GM21825 (cell line): ENCODE measurements around the gene RXYLT1.
A peak's percentile ranks its signal among the peaks of the same experiment; 100 is the strongest.
"Not testable (repeated sequence)": the region's sequence is repeated elsewhere in the genome, so short reads cannot be mapped to it uniquely, and the experiment has no call there.

ENCODE experiments used
- ATAC-seq: cut with Tn5 transposase; IDR thresholded peaks from one replicate; pipeline ENCODE4 v1.9.1; 2021; ENCODE audit warnings: mild to moderate bottlenecking, moderate library complexity; ENCODE audit not compliant: unreplicated experiment

RXYLT1 gene, protein sequence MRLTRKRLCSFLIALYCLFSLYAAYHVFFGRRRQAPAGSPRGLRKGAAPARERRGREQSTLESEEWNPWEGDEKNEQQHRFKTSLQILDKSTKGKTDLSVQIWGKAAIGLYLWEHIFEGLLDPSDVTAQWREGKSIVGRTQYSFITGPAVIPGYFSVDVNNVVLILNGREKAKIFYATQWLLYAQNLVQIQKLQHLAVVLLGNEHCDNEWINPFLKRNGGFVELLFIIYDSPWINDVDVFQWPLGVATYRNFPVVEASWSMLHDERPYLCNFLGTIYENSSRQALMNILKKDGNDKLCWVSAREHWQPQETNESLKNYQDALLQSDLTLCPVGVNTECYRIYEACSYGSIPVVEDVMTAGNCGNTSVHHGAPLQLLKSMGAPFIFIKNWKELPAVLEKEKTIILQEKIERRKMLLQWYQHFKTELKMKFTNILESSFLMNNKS

DNA sequence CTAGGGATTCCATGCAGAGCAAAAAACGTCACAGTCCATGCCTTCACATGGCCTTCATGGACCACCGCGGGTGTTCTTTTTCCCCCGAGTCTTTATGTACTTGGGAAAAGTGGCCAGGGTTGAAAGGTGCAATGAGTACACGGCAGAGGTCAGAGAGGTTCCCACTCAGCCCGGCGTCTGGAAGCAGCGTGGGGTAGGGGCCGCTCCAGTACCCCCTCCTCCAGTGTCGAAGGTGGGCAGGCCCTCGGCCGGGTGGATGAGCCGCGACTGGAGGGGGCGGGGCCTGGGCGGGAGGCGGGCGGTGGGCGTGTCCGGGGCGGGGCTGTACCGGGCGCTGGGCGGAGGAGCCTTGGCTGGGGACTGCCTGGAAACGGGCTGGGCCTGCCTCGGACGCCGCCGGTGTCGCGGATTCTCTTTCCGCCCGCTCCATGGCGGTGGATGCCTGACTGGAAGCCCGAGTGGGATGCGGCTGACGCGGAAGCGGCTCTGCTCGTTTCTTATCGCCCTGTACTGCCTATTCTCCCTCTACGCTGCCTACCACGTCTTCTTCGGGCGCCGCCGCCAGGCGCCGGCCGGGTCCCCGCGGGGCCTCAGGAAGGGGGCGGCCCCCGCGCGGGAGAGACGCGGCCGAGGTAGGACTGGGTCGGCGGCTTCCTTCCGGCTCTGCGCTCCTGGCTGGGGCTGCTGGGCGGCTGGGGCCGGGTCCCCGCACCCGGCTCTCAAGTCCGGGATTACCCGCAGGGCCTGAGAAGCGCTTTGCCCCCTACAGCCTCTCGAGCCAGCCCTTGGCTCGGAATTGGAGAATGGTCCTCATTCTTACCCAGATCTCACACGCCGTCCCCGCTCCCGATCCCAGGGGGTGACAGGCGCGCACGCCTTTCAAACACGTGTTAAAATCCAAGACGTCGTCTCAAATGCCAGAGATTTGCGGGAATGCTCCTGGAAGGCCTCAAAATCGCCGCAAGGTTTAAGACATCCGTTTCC, at the start of gene RXYLT1:
Gene RXYLT1 (plus strand): TSS at position 412 of the 984 bp plus-strand sequence. CDS start 52 bp downstream, at position 464.
- peak; percentile 97 for ATAC-seq

DNA sequence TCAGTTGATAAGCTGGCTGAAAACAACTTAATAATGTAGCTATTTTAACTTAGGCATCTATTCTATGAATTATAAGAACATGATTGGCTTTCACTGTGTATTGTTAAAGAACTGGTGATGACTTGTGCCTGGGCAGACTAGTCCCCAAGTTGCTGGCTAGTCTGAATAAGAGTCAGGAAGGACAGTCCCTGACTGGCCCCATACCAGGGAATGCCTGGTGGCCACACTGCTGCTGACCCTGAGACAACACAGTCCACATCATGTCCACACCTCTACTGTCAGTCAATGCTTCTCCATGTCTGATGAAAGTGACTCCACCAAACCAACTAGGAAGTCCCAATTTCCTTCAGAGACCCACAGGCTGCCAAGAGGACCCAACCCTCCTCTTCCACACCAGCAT, 46.9 kb upstream of the RXYLT1 start:
- not testable (repeated sequence) for ATAC-seq

DNA sequence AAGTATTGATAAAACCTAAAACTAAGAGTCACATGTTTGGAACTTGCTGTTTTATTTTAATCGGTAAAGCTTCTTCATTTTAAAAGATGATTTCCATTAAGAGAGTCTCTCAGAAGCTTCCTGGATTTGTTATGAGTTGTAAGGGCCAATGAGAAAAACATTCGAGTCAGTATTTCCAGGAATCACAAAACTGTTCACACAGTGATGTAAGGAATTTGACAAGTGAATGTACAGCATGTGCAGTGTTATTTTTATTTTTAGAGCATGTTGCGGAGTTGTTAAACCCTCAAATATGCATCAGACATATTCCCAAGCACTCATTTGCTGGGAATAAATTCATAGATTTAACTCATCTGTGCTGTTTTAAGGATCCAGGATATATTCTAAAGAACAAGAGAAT, 46.1 kb upstream of the RXYLT1 start:
- not testable (repeated sequence) for ATAC-seq

DNA sequence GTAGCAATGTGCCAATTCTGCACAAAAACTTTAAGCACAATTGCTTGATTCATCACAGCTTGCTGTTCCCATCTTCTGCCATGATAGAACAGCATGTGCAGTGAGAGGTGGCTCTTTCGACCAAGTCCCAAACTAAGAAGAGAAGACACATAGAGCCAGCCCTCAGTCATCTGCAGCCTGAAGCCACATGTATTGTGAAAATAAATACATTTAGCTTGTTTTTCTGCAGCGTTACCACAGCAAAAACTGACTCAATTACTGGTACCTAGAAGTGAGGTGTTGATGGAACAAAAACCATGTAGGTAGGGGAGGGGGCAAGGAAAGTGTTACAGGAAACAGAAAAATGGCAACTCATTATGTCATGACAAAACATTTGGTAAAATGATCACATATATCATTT, 39.2 kb upstream of the RXYLT1 start:
- ATAC-seq = not testable (repeated sequence)

DNA sequence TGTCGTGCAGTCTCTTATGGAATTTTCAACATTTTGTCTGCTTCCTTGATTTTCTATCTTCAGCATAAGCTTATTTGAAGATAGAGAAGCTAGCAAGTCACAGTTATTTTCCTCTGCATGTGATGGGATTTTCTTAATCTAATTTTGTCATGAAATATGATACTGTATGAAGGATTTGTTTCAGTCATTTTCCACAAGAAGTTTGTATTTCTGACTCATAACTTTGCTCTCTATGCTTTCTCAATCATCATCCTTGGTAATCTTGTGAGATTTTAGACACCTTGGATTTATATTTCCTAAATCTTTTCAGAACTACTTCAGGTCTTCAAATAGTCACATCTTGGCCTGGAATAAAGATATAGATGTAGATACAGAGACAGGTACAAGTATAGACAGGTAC, 38.3 kb upstream of the RXYLT1 start:
- not testable (repeated sequence) for ATAC-seq

DNA sequence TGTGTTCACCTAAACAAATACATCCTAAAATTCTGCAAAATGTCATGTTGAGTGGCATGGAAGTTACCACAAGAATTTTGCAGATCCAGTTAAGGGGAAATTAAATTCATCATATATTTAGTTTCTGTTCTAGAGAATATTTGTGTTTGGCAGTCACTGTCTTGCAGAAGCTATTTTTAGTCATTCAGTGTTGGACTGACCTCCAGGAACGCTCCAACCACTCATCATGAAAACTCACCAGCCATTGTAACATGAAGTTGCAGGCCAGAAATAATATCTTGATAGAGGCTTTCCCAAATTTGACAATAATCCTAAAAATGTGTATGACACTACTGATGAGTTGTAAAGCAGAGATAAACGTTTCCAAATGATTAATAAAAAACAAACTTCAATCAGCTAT, 35.6 kb upstream of the RXYLT1 start:
- not testable (repeated sequence) for ATAC-seq

DNA sequence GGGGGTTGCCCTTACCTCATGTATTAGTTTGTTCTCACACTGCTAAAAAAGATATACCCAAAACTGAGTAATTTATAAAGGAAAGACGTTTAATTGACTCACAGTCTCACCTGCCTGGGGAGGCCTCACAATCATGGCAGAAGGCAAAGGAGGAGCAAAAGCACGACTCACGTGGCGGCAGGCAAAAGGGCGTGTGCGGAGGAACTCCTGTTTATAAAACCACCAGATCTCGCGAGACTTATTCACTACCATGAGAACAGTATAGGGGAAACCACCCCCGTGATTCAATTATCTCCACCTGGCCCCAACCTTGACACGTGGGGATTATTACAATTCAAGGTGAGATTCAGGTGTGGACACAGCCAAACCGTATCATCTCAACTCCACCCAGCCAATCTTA, 33.2 kb upstream of the RXYLT1 start:
- not testable (repeated sequence) for ATAC-seq

DNA sequence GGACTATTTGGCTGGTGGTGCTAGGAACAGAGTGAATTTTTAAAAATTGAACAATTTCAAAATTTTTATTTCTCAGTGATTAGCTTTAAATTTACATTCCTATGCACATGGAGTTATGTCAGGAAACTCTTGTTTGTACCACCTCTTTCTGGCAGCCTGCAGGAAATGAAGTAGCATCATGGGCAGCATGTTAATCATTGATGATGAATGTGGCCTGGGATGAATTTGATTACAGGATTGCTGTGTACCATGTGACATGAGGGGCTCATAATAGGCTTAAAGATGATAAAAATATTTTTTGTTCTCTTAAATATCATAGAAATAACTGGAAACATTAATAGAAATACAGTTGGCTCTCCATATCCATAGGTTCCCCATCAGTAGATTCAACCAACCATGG, 32.6 kb upstream of the RXYLT1 start:
- ATAC-seq = not testable (repeated sequence)

DNA sequence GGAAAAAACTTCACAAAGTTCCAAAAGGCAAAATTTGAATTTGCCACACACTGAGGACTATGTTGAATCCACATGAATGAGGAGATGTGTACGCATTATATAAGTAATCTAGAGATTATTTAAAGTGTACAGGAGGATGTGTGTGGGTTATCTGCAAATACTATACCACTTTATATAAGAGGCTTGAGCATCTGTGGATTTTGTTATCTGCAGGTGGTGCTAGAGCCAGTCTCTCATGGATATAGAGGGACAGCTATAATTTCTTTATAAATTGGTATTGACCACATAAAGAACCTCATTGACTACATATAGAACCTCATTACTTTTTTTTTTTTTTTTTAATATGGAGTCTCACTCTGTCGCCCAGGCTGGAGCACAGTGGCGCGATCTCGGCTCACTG, 32.2 kb upstream of the RXYLT1 start:
- no peak for ATAC-seq

DNA sequence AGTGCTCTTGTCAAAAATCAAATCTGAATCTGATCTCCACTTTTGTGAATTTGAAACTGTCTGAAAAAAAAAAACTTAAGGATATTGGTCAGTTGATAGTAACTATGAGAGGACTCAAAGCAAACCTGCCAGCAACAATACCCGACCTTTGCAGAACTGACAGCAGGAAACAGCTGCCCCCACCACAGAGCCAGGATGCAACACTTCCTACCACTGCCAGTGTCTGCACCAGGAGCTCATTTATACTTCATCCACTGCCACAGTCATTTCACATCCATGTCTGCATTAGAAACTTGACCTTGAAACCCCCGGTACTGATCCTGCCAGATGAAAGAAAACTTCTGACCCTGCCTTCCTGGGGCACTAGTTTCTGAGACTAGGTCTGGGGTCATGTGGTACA, 27.4 kb upstream of the RXYLT1 start:
- no peak for ATAC-seq

DNA sequence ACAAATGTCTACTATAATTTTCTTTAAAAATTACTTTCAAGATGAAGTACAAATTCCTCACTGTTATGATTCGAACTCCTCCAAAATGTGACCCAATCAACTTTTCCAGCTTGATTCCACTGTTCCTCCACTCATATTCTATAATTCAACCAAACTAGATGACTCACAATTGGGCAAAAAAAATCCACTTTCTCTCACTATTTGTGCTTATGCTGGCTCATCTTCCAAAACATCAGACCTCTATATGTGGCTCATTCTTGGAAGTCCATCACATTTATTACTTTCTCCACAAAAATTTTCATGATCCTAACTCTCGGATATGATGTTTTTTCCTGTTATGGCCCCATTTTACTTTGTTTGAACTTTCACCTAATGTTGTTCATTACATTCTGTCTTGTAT, 26.9 kb upstream of the RXYLT1 start:
- ATAC-seq = no peak

DNA sequence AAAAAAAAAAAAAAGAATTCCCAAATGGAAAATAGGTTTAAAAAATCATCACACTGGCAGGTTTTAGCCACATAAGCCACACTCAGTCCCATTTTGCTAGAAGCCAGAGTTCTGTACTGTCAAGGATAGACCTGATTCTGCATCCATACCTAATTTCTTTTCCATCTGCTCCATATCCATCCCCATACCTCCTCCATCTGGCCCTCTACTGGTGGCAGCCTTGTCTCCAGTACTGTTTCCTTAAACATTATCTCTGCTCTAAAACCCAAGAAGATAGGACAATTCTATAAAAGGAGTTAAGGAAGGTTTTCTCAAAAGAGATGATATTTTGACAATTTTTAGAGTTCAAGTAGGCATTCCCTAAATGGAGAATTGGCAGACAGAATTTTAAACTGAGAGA, 26.0 kb upstream of the RXYLT1 start:
- no peak for ATAC-seq

DNA sequence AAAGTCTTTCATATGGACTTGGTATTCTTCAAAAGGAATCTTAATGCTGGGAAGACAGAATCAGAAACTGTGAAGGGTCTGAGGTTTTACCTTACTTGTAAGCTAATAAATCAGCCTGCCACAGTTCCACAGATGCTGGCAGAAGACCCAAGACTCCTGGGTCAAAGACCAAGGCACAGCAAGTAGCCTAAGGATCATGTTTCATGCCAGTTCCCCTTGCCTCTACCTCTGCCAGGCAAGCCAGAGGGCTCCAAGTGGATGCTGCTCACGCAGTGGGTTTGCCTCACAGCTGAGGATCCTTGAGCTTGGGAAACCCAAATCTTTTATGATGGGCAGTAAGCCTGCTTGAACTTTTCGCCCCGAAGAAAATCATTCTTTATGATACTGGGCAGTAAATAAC, 15.2 kb upstream of the RXYLT1 start:
- no peak for ATAC-seq

DNA sequence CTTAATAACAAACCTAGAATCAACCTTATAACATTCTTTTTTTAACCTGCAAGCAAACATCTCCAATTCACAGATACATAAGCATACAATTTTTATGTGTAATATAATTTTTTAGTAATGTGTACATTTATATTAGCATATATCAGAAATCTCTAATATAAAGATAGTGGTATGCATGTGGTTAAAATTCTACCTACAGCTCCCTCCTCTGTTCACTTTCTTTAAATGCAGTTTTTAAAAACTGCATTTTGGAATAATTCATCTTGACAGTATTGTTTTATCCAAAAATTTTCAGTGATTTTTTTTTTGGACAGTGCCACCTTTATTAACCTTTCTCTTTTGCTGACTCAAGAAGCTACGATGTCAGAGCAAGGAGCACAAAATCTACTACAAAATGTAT, 13.2 kb upstream of the RXYLT1 start:
- no peak for ATAC-seq

DNA sequence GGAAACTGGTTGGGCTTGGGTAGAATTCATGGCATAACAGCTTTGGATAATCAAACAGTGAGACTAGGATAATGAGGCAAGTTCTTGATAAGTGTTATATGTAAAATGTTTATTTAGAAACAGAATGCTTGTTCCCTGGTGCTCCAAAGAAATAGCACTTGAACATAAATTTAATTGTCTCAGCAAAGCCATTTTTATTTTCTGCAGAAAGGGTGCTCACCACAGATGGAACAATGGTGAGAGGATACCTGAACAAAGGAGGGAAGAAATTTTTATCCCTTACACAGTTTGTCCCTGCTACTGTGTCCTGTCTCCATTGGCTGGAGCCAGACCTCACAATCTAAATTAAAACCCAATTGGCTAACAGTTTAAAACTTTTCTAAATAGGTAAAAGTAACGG, 9.3 kb upstream of the RXYLT1 start:
- ATAC-seq = no peak

DNA sequence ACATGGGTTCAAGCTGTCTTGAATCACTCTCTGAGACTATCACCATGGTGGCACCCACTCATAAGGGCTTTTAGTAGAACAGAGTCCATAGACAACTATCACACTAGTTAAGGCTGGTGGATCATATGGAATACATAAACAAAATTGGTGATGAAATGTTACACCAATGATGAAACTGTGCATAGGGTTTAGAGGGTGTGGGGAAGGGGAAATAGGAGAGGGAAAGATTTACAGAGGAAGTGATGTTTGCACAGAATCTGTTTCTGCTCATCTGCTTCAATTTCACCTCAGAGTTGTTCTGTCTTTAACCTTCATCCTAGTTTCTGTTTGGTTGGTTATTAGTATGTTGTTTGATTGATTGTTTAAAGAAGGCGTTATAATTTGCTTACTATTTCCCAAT, 2.4 kb upstream of the RXYLT1 start:
- ATAC-seq = no peak

DNA sequence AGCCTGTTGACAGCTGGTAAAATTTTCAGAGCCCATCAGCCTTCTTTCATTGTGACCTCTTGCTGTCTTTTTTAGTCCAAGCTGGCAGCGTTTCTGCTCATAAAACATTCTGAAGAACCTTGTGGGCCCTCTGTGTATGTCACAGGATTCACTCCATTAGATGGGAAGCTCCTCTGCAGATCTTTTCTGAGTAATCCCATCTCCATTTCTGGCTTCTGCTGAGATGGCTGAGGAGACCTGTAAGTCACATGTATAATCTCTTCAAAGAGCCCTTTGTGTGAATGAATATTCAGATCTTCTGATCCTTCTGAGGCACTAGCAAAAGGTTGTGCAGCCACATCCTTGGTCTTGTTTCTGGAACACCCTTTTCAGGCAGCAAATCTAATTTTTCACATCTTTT, 2.8 kb downstream of the RXYLT1 start:
- ATAC-seq = no peak

DNA sequence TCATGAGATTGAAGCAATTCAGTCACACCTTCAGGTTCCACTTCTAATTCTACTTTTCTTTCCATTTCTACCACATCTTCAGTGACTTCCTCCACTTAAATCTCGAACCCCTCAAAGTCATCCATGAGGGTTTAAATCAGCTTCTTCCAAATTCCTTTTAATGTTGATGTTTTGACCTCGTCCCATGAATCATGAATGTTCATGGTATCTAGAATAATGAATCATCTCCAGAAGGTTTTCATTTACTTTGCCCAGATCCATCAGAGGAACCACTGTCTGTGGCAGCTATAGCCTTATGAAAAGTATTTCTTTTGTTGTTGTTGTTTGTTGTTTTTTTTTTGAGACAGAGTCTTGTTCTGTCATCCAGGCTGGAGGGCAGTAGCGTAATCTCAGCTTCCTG, 7.6 kb downstream of the RXYLT1 start:
- ATAC-seq = no peak

DNA sequence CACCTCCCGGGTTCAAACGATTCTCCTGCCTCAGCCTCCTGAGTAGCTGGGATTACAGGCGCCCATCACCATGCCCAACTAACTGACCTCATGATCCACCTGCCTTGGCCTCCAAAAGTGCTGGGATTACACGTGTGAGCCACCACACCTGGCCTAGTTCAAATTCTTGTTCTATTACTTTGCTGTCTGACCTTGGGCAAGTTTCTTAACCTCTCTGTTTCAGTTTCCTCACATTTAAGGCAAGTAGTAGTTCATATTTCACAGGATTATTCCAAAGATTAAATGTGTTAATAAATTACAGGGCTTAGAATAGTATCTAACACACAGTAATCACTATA, 10.9 kb downstream of the RXYLT1 start:
- ATAC-seq = no peak

DNA sequence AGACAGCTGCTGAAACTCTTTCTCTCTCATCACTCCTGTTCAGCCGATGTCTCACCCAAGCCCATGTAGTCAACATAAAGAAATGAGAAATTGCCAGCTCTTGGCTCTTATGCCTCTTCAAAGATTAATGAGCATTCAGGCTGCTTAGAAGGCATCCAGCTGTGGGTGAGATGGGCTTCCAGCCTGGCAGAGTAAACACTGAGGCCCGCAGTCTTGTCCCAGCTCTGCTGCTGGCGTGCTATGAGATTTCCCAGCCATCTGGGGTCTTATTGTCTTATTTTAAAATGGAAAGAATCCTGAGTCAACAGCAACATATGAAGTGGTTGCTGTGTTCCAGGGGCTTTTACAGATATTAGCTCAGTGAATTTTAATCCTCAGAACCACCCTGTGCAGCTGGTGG, 12.6 kb downstream of the RXYLT1 start:
- no peak for ATAC-seq

DNA sequence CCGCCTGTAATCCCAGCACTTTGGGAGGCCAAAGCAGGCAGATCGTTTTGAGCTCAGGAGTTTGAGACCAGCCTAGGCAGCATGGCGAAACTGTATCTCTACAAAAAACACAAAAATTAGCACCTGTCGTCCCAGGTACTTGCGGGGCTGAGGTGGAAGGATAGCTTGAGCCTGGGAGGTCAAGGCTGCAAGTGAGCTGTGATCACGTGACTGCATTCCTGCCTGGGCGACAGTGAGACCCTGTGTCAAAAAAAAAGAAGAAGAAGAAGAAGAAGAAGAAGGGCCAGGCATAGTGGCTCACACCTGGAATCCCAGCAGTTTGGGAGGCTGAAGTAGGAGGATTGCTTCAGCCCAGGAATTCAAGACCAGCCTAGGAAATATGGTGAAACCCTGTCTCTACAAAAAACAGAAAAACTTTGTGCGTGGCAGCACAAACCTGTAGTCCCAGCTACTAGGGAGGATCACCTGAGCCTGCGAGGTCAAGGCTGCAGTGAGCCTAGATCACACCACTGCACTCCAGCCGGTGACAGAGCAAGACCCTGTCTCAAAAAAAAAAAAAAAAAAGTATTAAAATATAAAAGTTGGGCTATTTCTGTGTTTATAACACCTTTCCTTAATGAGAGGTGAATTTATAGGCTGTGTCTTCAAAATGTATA, 15.5 kb downstream of the RXYLT1 start:
- ATAC-seq = no peak
